ENCODE measurements around the gene GTF2A1. TPM values are rescaled to one million over a fixed set of nuclear protein-coding genes. Genes with fewer than 3 reads are reported as not detected.

Gene GTF2A1
- total RNA-seq, 1 experiment from 2014 or later: 35.0 TPM

DNA sequence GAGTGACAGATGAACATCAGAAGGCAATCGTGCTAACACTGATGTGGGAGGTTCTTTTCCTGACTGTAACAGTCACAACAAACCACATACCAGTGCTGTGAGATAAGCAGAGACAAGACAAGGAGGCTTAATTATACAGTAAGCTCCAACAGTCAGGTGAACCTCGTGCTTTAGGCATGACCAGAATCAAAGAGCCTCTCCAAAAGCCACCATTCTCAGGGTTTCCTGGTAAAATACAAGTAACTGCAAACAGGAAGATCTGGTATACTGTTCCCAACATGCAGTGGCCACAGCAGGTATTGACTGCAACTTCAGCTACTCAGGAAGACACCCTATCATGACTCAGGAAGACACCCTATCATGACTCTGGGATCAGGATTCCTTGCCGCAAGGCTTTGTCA, 47.3 kb upstream of the GTF2A1 start:
- H3K27ac Mint-ChIP-seq (ENCODE audit: low read depth, unreplicated experiment): no peak overlapping the region
- CTCF ChIA-PET: interaction anchor here (0.7 to 17.3 kb wide), 12 partner anchors 10 to 271 kb away, joined by 3 to 432 read pairs (median 8); no protein-coding TSS in a partner anchor
- H3K27me3 Mint-ChIP-seq (ENCODE audit: insufficient read depth, unreplicated experiment): no peaks in the 10 kb centered on the region
- peaks cover 17% of the 10 kb centered on the region for H3K4me1 Mint-ChIP-seq (ENCODE audit: insufficient read depth, unreplicated experiment)
- POLR2A ChIA-PET: interaction anchor here (0.7 to 3.6 kb wide), 4 partner anchors 10 to 188 kb away, joined by 3 to 33 read pairs (median 6); partner anchors contain the start of gene GTF2A1
- intact Hi-C loops (cut with micrococcal nuclease): loop anchor here (5.0 kb wide), 1 partner anchor 46 kb away; the partner anchor contains the start of gene GTF2A1
- no peak for DNase-seq (ENCODE audit: unreplicated experiment)
- no peak overlapping the region for H3K4me3 Mint-ChIP-seq (ENCODE audit: unreplicated experiment)
- no peaks in the 10 kb centered on the region for H3K9me3 Mint-ChIP-seq (ENCODE audit: unreplicated experiment)
- peaks cover 42% of the 10 kb centered on the region for H3K36me3 Mint-ChIP-seq (ENCODE audit: insufficient read depth, unreplicated experiment)
- no TSS peak for BruUV-seq (replicated peaks)
- TF ChIP-seq, protein P1, sequence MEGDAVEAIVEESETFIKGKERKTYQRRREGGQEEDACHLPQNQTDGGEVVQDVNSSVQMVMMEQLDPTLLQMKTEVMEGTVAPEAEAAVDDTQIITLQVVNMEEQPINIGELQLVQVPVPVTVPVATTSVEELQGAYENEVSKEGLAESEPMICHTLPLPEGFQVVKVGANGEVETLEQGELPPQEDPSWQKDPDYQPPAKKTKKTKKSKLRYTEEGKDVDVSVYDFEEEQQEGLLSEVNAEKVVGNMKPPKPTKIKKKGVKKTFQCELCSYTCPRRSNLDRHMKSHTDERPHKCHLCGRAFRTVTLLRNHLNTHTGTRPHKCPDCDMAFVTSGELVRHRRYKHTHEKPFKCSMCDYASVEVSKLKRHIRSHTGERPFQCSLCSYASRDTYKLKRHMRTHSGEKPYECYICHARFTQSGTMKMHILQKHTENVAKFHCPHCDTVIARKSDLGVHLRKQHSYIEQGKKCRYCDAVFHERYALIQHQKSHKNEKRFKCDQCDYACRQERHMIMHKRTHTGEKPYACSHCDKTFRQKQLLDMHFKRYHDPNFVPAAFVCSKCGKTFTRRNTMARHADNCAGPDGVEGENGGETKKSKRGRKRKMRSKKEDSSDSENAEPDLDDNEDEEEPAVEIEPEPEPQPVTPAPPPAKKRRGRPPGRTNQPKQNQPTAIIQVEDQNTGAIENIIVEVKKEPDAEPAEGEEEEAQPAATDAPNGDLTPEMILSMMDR (IDR thresholded peaks at IDR 0.05; ENCODE audit: unreplicated experiment): no peak

DNA sequence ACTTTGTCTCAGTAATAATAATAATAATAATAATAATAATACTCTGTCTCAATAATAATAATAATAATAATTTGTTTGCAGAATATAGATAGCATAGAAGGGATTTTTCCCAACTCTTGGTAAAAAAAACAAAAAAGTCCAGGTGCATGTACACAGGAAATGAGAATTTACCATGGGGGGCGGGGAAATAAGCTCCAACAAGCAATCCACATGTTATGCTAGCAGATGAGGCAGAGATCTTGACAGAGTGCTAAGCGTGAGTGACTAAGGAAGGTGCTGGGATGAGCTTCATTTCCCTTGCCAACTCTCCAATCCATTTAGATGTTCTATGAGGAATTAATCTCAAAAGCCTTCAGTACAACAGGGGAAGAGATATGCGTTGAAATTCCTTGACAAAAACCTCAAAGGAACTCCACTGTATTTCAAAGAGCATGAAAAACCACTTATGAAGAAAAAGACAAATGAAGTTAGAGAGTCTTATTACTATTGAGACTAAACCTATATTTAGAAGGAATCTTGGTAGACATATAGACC, 44.9 kb upstream of the GTF2A1 start:
- intact Hi-C loops (cut with micrococcal nuclease): loop anchor here (5.0 kb wide), 1 partner anchor 43 kb away; the partner anchor contains the start of gene GTF2A1
- no TSS peak for BruUV-seq (replicated peaks)
- H3K4me1 Mint-ChIP-seq (ENCODE audit: insufficient read depth, unreplicated experiment): peaks cover 17% of the 10 kb centered on the region
- TF ChIP-seq, protein P1 (IDR thresholded peaks at IDR 0.05; ENCODE audit: unreplicated experiment): no peak
- POLR2A ChIA-PET: interaction anchor here (0.6 to 2.4 kb wide), 4 partner anchors 11 to 135 kb away, joined by 3 to 9 read pairs (median 3); partner anchors contain the start of gene STON2
- H3K27ac Mint-ChIP-seq (ENCODE audit: low read depth, unreplicated experiment): peak overlapping the region; percentile 50
- no peaks in the 10 kb centered on the region for H3K9me3 Mint-ChIP-seq (ENCODE audit: unreplicated experiment)
- no peaks in the 10 kb centered on the region for H3K27me3 Mint-ChIP-seq (ENCODE audit: insufficient read depth, unreplicated experiment)
- no peak overlapping the region for H3K4me3 Mint-ChIP-seq (ENCODE audit: unreplicated experiment)
- CTCF ChIA-PET: interaction anchor here (0.6 to 17.3 kb wide), 7 partner anchors 11 to 200 kb away, joined by 3 to 432 read pairs (median 4); no protein-coding TSS in a partner anchor
- no peak for DNase-seq (ENCODE audit: unreplicated experiment)
- peaks cover 51% of the 10 kb centered on the region for H3K36me3 Mint-ChIP-seq (ENCODE audit: insufficient read depth, unreplicated experiment)

DNA sequence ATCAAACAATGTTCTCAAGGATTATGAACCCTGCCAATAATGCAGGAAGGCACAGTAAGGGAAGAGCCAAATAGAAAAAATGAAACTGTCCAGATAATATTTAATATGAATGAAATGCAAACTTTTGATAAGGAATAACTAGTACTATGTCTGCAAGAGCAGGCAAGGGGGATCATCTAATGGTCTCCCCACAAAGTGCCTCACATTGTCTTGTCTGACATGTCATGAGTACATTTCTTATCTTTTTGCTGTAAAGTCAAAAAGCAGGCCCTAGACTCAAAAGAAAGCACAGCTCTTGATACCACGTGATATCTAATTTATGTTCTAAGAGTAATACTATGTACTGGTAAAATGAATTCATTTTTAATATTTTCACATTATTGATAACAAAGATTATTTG, 43.9 kb upstream of the GTF2A1 start:
- intact Hi-C loops (cut with micrococcal nuclease): loop anchor here (5.0 kb wide), 1 partner anchor 42 kb away; the partner anchor contains the start of gene GTF2A1
- CTCF ChIA-PET: interaction anchor here (0.6 to 17.3 kb wide), 5 partner anchors 12 to 208 kb away, joined by 3 to 432 read pairs (median 6); no protein-coding TSS in a partner anchor
- BruUV-seq (replicated peaks): no TSS peak
- POLR2A ChIA-PET: no interaction called here
- DNase-seq (ENCODE audit: unreplicated experiment): no peak
- peaks cover 51% of the 10 kb centered on the region for H3K36me3 Mint-ChIP-seq (ENCODE audit: insufficient read depth, unreplicated experiment)
- H3K4me3 Mint-ChIP-seq (ENCODE audit: unreplicated experiment): no peak overlapping the region
- peaks cover 12% of the 10 kb centered on the region for H3K4me1 Mint-ChIP-seq (ENCODE audit: insufficient read depth, unreplicated experiment)
- no peak overlapping the region for H3K27ac Mint-ChIP-seq (ENCODE audit: low read depth, unreplicated experiment)
- TF ChIP-seq, protein P1 (IDR thresholded peaks at IDR 0.05; ENCODE audit: unreplicated experiment): no peak
- H3K27me3 Mint-ChIP-seq (ENCODE audit: insufficient read depth, unreplicated experiment): no peaks in the 10 kb centered on the region
- H3K9me3 Mint-ChIP-seq (ENCODE audit: unreplicated experiment): no peaks in the 10 kb centered on the region

DNA sequence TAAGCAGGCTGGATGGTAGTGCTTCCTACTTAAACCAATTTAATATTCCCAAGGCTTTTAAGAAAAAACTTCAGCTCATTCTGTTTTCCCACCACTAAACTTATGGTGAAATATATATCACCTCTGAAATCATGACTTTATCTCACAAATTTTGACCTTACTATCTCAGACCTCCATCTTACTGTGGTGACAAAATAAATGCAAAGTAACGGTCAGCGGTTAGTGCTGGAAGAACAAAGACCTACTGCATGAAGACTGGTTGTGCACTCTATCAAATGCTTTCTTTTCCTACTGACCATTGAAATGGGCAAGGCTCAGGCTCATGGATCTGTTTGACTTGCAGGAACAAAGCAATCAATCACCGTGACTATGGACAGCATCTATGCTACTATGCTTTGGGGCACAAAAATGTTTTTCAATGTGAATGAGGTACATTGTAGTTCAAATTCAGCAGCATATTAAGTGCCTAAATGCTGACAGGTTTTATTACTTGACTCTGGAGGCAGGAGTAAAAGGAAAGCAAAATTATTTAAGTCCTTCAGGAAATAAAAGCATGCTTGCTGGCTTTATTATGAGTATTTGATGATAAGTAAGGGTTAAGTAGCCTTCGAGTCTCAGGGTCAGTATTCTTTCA, 43.1 kb upstream of the GTF2A1 start:
- H3K27ac Mint-ChIP-seq (ENCODE audit: low read depth, unreplicated experiment): no peak overlapping the region
- DNase-seq (ENCODE audit: unreplicated experiment): no peak
- TF ChIP-seq, protein P1 (IDR thresholded peaks at IDR 0.05; ENCODE audit: unreplicated experiment): no peak
- peaks cover 50% of the 10 kb centered on the region for H3K36me3 Mint-ChIP-seq (ENCODE audit: insufficient read depth, unreplicated experiment)
- no peaks in the 10 kb centered on the region for H3K9me3 Mint-ChIP-seq (ENCODE audit: unreplicated experiment)
- intact Hi-C loops (cut with micrococcal nuclease): no loop called here
- peaks cover 6% of the 10 kb centered on the region for H3K4me1 Mint-ChIP-seq (ENCODE audit: insufficient read depth, unreplicated experiment)
- H3K4me3 Mint-ChIP-seq (ENCODE audit: unreplicated experiment): no peak overlapping the region
- CTCF ChIA-PET: interaction anchor here (0.5 to 17.3 kb wide), 6 partner anchors 11 to 350 kb away, joined by 3 to 432 read pairs (median 4); no protein-coding TSS in a partner anchor
- no peaks in the 10 kb centered on the region for H3K27me3 Mint-ChIP-seq (ENCODE audit: insufficient read depth, unreplicated experiment)
- no TSS peak for BruUV-seq (replicated peaks)
- POLR2A ChIA-PET: no interaction called here
